Ramos (cell line): ENCODE data around the gene ZC3H18.

ENCODE experiments used
- in situ Hi-C: fragments of 300-500 bp; cut with MboI; formaldehyde crosslinking; loops from one replicate; pipeline ENCODE4 v1.14.3; 2022; ENCODE audit warnings: low sequenced_read_pairs; ENCODE audit not compliant: unreplicated experiment

ZC3H18 gene

DNA sequence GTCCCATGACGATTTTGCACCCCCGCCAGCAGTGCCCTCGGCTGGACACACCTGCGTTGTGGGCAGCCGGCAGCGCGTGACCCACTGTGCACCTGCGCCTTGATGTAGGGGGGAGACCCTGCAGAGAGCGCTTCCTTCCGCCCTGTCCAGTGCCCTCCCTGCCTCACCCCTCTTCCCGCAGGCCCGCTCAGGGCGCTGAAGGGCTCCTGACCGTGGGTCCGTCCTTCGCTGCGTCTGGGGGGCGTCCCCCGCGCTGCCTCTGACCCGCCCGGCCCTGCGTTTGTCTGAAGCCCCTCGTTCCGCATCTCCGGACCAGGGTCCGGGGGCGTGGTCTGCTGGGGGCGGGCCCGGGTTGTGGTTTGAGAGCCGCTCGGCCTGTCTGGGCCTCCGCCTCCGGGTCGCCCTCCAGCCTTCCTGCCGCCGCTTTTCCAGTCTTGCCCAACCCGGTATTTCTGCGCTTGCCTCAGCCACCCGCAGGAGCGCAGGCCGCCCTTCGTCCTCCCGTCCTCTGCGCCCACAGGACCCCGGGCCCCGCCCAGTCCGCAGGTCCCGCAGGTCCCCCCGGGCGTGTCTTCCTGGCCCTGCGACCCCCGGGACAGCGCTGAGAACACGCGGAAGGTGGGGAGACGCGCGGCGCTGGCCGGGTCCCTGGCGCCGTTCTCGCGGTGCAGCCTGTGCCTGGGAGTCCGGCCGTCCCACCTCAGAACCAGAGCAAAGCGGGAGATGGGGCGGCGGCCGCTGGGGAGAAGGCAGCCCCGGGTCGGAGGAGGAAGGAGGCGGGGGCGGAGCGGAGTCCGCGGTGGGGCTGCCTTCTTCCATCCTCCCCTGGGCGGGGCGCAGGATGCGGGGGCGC lies 64.2 kb downstream of the ZC3H18 start:
- in situ Hi-C loops: no loop called here

DNA sequence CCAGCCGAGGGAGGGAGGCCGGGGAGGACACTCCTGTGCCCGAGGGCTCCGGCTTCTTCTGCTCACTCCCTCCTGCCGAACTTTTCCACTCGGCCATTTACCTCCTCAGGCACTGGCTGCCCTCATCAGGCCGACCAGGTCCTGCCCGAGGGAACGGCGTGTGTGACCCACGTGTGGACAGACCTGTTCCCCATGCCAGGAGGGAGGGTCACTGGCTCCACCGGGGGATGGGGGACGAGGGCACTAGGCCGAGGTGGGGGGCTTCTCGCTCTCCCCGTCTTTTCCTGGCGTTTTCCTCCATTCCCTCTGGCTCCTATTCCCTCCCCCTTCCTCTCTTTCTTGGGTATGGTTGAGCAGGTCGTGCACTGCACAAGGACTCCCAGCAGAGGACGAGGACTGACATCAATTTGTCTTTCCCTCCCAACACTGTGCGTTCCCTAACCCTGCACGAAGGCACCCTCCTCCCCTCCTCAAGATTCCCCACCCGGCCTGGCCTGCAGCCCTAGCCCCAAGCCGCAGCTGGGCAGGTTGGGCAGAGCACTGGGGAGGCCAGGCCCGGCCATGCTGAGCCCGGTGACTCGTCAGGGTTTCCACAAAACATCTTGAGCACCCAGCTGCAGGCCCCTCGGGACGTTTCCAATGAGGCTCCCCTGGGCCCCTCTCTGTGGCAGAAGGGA lies 64.9 kb downstream of the ZC3H18 start:
- in situ Hi-C loops: no loop called here

DNA sequence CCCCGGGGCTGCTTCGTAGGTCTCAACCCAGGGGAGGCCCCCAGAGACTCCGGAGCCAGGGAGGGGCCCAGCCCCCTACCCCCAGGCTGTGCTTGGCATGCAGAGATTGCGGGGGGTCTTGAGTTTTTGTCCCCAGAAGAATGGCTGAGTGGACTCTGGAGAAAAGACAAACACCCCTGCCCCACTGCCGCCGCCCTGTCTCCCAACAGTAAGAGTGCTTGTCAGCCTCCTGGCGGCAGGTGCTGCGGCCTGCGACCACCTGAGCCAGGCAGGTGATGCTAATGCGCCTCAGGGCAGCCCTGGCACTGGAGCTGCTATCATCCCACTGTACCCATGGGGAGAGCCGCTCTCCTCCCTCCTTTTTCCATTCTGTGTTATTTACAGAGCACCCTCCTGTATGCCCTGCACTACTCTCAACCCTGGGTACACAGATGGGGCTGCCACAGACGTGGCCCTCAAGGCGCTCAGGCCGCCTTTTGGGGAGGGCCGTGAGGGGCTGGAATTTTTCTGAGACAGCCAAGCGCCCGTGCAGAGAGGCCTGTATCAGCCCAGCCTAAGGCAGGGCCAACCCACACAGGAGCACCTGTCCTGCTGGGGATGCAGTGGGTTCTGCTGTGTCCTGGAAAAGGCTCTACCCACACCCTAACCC lies 65.6 kb downstream of the ZC3H18 start:
- in situ Hi-C loops: no loop called here

DNA sequence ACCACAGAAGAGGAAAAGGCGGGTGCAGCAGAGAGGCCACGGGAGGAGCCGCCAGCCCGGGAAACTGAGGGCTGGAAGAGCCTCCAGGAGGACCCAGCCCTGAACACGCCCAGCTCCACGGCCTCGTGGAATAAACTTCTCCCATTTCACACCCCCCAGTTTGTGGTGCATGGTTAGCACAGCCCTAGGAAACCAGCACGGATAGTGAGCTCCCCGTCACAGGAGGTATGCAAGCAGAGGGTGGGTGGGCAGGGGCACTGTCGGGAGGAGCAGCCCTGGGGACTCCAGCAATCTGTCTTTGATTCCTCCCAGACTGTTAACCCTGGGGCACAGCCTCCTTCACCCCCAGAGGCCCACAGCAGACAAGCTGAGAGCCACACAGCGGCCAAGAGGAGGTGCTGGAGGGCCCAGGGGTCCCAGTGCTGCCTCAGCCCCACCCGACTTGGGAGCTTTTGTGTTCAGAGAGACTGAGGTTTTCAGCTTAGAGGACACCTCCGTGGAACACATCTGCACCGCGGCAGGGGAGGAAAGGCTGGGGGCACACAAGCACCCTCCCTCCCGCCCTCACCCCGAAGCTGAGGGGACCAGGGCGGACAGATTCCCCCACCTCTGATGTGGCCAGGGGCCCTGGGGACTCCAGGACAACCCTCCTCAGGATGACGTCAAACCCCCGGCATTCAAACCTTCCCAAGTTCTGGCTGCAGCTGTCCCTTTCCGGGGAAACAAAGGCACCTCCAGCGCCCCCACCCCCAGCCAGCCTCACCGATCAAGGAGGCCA lies 66.5 kb downstream of the ZC3H18 start:
- in situ Hi-C loops: no loop called here

DNA sequence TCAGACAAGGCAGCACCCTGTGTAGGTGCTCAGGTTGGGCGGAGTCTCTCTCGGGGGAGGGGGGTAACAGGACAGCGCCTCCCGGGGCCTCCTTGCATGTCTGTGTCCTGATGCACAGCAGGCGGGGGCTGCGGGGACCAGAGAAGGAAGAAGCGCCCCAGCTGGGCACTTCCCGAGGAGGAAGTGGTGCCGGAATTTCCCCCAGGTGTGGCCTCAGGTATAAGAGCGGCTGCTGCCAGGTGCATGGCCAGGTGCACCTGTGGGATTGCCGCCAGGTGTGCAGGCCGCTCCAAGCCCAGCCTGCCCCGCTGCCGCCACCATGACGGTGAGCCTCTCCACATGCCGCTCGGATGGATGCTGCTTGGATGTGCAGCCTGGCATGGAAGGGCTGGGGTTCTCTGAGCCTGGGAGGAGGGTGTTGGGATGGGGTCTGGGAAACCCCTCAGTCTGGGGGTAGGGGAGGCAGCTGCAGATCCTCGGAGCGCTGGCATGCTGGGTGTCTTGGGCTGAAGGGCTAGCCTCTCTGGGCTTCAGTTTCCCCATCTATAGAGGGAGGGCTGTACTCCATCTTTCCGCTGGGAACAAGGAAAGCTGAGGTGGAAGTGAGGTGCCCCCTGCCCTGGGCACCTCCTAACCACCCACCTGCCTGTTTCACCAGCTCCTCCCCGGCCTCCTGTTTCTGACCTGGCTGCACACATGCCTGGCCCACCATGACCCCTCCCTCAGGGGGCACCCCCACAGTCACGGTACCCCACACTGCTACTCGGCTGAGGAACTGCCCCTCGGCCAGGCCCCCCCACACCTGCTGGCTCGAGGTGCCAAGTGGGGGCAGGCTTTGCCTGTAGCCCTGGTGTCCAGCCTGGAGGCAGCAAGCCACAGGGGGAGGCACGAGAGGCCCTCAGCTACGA lies 68.4 kb downstream of the ZC3H18 start, which contains the start of gene IL17C:
Gene IL17C, plus strand, starts transcription at position 250 of the 908 bp plus-strand sequence. Its CDS starts 70 bp downstream, at position 320.
- in situ Hi-C loops: no loop called here

DNA sequence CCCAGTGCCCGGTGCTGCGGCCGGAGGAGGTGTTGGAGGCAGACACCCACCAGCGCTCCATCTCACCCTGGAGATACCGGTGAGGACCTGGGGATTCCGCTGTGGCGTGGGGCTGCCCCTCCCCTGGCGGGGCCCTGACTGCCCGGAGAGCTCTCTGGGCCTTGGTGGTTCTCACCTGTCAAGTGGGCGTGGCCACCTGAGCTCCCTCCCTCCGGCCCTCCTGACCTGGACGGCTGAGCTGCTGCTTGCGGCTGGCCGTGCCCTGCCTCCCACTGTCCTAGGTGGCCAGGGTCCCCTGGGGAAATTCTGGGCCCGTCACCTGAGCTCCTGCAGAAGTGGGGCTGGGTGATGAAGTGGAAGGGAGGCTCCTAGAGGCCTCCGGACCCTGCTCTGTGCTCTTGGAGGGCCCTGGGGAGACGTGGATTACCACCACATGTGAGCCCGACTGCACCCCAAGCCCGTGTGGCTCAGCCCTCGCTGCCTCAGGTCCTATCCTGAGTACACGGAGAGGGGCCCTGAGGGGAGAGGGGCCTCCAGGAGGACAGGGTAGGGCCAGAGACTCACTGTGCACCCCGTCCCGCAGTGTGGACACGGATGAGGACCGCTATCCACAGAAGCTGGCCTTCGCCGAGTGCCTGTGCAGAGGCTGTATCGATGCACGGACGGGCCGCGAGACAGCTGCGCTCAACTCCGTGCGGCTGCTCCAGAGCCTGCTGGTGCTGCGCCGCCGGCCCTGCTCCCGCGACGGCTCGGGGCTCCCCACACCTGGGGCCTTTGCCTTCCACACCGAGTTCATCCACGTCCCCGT lies 69.2 kb downstream of the ZC3H18 start:
- in situ Hi-C loops: no loop called here

DNA sequence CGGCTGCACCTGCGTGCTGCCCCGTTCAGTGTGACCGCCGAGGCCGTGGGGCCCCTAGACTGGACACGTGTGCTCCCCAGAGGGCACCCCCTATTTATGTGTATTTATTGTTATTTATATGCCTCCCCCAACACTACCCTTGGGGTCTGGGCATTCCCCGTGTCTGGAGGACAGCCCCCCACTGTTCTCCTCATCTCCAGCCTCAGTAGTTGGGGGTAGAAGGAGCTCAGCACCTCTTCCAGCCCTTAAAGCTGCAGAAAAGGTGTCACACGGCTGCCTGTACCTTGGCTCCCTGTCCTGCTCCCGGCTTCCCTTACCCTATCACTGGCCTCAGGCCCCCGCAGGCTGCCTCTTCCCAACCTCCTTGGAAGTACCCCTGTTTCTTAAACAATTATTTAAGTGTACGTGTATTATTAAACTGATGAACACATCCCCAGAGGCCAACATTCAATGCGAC lies 69.9 kb downstream of the ZC3H18 start:
- in situ Hi-C loops: no loop called here

DNA sequence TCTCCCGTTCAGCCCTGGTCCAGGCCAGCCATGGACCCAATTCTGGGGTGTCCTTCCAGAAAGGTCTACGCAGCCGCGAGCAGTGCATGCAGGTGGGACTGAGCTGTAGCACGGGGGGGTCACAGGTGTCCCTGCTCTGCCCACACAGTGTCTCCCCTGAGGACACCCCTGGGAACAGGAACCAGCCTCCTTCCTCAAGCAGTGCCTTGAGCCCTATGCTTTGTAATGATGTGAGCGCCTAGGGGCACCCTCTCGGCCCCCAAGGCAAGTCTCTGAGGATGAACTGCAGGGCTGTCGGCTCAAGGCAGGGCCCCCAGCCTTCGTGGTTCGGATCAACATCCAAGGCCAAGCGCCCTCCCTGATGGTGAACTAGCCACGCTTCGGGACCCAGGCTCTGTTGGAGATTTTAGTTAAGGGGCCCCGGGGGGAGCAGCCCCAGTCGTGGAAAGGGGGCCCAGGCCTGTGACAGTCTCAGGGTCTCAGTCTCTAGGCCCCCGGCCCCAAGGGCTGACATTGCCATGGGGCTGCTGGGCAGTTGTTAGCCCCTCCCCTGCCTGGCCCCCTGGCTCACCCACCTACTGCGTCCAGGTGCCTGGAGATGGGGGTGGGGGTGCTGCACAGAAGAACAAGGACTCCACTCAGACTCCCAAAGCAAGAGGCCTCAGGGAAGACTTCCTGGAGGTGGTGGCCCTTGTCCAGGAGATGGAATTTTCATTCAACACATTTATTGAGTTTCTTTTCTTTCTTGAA lies 70.5 kb downstream of the ZC3H18 start:
- in situ Hi-C loops: no loop called here

DNA sequence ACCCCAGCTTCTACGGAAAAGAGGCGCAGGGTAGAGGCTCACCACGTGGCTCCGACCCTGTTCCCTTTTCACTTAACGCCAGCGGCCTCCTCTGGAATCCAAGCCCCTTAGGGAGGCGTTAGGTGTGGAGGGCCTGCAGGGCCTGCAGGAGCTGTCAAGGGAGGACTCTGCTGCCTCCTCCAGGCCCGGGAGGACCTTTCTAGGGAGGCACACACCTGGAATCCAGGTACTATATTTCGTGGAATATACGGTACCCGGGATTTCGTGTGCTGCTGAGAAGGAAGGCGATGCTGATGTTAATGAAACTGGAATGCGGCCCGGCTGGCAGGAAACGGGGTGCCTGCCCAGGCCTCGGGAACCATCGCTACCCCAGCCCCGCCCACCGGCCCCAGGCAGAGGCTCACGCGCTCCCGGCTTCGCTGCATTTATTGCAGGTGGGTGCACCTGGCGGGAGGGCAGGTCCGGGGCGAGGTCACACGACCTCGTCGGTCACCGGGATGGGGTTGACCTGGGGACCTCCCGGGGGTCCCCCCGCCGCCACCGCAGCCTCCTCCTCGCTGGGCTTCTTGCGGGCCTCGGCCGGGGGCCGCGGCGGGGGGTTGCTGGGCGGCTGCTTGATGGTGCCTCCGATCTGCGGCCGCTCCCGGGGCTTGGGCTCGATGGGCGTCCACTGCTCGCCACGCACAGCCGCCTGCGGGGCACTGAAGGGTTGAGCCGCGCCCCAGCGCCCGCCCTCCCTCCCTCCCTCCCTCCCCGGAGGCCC lies 72.9 kb downstream of the ZC3H18 start:
- in situ Hi-C loops: no loop called here

DNA sequence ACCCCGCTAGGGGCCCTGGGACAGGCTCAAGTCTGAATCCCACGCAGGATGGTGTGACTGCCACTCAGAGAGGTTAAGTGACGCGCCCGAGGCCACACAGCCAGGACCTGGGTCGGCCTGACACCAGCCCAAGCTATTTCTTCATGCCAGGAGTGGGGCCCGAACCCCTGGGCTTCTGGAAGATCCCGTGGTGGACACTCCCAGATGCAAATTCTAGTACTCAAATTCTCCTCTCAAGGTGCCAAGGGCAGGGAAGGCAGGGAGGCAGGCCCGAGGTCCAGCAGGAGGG lies 73.4 kb downstream of the ZC3H18 start:
- in situ Hi-C loops: no loop called here

DNA sequence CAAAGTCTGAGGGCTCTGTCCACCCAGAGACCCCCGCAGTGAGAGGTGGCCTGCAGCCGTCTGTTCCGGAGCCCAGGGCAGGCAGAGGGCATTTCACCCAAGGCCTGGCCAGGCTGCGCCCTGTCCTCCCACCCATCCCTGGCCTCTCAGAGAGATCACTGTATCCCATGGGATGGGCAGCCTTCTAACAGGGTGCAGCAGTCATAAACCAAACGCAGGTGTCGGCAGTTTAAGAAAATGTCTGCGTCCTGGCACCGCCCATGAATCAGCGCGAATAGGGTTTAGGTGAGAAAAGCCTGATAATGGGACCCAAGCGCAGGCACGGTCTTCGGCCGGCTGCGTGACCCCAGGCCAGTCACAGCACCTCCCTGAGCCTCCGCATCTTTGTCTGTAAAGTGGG lies 75.3 kb downstream of the ZC3H18 start:
- in situ Hi-C loops: no loop called here

DNA sequence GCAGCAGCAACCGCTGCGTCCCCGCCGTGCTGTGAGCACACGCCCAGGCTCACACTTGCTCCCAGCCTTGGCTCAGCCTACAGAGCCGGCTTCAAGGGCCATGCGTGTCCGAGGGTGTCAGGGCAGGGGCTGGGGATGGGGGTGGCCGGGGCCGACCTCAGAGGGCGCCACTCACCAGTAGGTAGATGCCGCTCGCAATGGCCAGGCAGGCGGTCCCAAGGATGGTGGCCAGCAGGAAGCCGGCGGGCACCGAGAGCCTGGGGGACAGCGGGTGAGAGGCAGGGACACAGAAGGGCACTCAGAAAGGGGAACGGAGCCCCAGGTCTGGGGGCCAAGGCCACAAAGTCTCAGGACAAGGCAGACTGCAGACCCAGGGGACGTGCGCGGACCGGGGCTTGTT lies 75.7 kb downstream of the ZC3H18 start:
- in situ Hi-C loops: no loop called here

DNA sequence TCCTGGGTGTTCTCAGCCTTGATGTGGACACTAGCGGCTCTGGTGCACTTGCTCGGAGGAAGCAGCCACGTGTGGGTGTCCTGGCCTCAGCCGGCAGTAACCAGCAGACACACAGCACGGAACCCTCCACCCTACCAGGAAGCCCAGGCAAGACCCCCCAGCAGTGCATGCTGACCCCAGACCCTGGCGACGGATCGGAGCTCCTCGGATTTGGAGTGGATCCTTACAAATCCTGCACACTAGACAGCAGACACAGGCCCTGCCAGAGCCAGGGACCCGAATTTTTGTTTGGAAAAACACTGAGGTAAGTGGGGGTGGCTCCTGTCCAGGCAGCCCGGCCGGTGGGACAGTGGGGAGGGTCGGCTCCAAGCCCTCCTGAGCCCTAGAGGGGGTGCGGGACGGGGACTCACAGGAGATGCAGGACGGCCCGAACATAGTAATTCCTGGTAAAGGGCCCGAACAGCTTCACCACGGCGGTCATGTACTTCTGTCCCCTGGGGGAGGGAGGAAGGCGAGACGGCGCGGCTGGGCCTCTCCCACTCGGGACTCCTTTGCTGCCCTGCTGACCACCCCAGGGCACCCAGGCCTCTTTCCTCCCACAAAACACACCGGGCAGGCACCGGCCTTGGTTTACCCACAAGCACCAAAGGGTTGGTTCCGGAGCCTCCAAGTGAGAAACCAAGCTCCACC lies 76.3 kb downstream of the ZC3H18 start:
- in situ Hi-C loops: no loop called here

DNA sequence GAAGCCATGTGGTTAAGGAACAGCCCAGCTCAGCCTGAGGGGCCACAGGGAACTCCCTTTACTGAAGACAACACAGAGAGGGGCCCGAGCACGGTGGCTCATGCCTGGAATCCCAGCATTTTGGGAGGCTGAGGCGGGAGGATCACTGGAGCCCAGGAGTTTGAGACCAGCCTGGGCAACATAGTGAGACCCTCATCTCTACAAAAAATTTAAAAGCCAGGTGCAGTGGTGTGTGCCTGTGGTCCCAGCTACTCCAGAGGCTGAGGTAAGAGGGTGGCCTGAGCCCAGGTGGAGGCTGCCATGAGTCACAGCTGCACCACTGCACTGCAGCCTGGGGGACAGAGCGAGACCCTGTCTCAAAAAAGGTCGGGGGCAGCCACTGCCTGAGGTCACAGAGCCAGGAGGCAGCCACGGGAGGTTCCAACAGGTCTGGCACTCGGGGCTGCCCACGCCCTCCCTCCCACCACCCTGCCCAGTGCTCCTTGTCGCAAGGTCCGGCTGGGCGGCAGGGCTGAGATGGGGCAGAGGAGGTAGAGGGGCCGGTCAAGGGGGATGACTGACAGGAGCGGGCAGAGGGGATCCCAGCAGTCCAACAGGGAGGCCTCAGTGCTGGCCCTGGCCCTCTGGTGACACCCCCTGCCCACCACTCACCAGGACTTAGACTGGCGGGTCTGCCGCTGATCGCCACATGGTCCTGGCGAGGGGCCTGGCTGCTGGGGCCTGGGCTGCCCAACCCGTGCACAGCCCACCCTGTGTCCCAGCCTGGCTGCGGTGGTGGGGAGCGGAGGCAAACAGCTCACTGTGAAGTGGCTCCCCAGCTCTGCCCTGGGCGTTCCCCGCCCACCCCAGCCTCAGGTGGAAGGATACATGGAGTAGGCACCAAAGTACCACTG lies 77.2 kb downstream of the ZC3H18 start:
- in situ Hi-C loops: no loop called here

DNA sequence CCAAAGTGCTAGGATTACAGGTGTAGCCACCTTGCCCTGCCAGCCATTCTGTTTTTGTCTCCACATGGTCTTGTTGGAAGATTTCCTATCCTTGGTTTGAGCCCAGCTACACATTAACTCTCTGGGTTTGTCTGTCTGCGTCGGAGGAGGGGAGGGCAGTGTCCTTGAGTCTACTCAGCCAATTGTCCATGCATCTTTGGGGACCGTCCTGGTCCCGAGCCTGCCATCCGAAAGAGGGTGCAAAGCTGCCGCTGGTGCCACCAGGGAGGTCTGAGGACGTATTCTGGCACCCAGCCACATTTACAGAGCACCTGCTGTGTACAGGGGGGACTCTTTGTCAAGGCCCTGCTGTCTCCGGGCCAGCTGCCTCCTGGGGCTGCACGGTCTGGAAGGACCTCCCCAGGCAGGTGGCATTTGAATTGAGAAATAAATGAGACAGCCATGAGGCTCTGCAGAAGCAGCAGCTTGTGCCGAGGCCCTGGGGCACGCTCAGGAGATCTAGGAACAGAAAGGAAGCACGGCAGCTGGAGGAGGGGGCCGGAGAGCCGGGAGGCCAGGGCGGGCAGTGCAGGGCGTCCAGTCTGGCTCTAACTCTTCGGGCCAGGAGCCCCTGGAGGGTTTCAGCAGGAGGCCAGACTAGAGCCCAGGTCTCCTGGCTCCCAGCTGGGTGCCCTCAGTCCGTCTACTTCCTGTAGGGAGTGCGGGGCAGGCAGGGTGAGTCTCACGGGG lies 79.2 kb downstream of the ZC3H18 start:
- in situ Hi-C loops: no loop called here
